Prostate gland (tissue), 2 donors: ENCODE data around the gene SUCLG2. TPM values are rescaled to one million over a fixed set of nuclear protein-coding genes. Genes with fewer than 3 reads are reported as not detected.

Experiments used
- DNase-seq: peaks from one replicate; pipeline ENCODE4 v3.0.0-alpha.2; 2019; ENCODE audit warnings: low spot score
- H3K27ac ChIP-seq, 2 donors: fragments of 200-600 bp; sonication (generic); 2 replicates each; pipeline ENCODE4 v1.5.1; 2017 to 2019
- H3K27me3 ChIP-seq: fragments of 200-600 bp; sonication (generic); replicated peaks from 2 replicates; pipeline ENCODE4 v1.5.1; 2019; ENCODE audit not compliant: insufficient read depth
- H3K36me3 ChIP-seq, 2 donors: fragments of 200-600 bp; sonication (generic); 1 replicate in 1 of 2; 2 replicates in 1 of 2; pipeline versions ENCODE4 v1.5.1 to v1.8.1; 2017 to 2019
- H3K4me1 ChIP-seq: fragments of 200-600 bp; sonication (generic); replicated peaks from 2 replicates; pipeline ENCODE4 v1.5.1; 2019
- H3K4me3 ChIP-seq, 2 donors: fragments of 200-600 bp; sonication (generic); 2 replicates each; pipeline ENCODE4 v1.5.1; 2017 to 2019
- H3K9me3 ChIP-seq: fragments of 200-600 bp; sonication (generic); 2 replicates; pipeline ENCODE4 v1.5.1; 2017
- CTCF ChIP-seq, 4 experiments: fragments of 200-600 bp in 2 of 4; fragments of 450-650 bp in 2 of 4; sonication (generic) in 2 of 4; IDR thresholded peaks; 1 replicate in 3 of 4; 2 replicates in 1 of 4; pipeline ENCODE4 v1.5.1; 2016 to 2019; ENCODE audit warnings: antibody characterized with exemption in 4 of 4, mild to moderate bottlenecking in 2 of 4, moderate library complexity in 2 of 4
- POLR2A ChIP-seq: fragments of 450-650 bp; IDR thresholded peaks from one replicate; pipeline ENCODE4 v1.6.1; 2016; ENCODE audit warnings: antibody characterized with exemption, mild to moderate bottlenecking
- POLR2AphosphoS5 ChIP-seq: sonication (generic); formaldehyde crosslinking; IDR thresholded peaks from one replicate; pipeline ENCODE4 v1.6.1; 2017; ENCODE audit warnings: antibody characterized with exemption
- WGBS: methylation state at CpG from one replicate; pipeline ENCODE4 v1.1.5; 2018; 5-methylcytosine and 5-hydroxymethylcytosine counted together
- intact Hi-C: fragments of 100-400 bp; cut with DNase I; formaldehyde crosslinking; loops from one replicate; pipeline ENCODE4 v1.14.2; 2022
- total RNA-seq, 2 donors: library from RNA; depleted of rRNA; stranded (reverse); fragments of >200 nt; gene quantifications; one replicate each; pipeline ENCODE4 v1.1.0, GENCODE V29; 2016

SUCLG2 gene
- total RNA-seq, 2 donors from 2014 or later, result 33.2 to 65.4 TPM

GRCh38 chr3:67419218-67419529 lies 235.2 kb downstream of the SUCLG2 start:
- no peak for DNase-seq
- no peaks in the 10 kb centered on the region for H3K27me3 ChIP-seq
- no peak overlapping the region for H3K4me3 ChIP-seq
- H3K4me1 ChIP-seq, result no peaks in the 10 kb centered on the region
- no peak for TF ChIP-seq POLR2AphosphoS5
- no peak for TF ChIP-seq CTCF (IDR thresholded peaks at IDR 0.05)
- TF ChIP-seq POLR2A, result no peak
- 96% methylated on average over 2 of the region's 2 CpGs for WGBS
- intact Hi-C loops, result no loop called here
- H3K27ac ChIP-seq, result no peak overlapping the region
- no peaks in the 10 kb centered on the region for H3K36me3 ChIP-seq
- no peaks in the 10 kb centered on the region for H3K9me3 ChIP-seq

DNA sequence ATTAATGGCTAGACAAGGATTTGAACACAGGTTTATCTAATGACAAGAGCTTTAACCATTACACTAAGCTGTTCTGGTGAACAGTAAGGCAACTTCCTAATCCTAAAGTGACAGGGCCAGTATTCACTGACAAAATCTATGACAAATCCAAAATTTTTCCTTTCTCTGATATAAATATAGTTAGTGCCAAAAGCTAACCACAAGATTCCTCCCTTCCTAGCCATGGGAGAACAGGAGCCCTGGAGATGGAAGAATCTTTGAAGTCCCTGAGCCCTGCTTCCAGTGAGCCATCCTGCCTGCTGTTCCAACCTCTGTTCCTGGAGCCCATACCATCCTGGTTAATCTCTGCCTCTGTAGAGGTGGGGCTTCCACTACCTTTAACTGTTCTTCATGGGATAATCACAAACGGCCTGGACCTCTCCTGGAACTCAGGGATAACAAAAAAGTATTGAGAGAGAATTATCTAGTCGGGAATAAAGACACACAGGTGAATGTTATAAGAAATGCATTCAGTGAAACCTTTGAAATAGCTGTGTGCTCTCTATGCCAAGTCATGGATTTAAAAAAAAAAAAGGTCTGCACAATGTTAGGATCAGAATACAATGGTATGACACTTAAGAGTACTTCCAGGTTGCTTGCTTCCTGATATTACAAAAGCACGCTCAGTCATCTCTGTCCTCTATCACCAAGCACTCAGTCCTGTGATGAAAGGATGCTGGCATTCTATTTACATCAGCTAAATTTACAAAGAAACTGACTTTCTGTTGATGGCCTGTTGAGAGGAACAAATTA lies 235.8 kb downstream of the SUCLG2 start:
- no peaks in the 10 kb centered on the region for H3K36me3 ChIP-seq
- no peaks in the 10 kb centered on the region for H3K4me1 ChIP-seq
- intact Hi-C loops, result no loop called here
- TF ChIP-seq POLR2AphosphoS5, result no peak
- no peak for TF ChIP-seq POLR2A
- no peak for TF ChIP-seq CTCF (IDR thresholded peaks at IDR 0.05)
- H3K27me3 ChIP-seq, result no peaks in the 10 kb centered on the region
- WGBS, result 84% methylated on average over 3 of the region's 3 CpGs
- H3K27ac ChIP-seq, result no peak overlapping the region
- no peak overlapping the region for H3K4me3 ChIP-seq
- DNase-seq, result no peak
- no peaks in the 10 kb centered on the region for H3K9me3 ChIP-seq

GRCh38 chr3:67416703-67417102 lies 237.7 kb downstream of the SUCLG2 start:
- intact Hi-C loops, result no loop called here
- H3K4me3 ChIP-seq, result no peak overlapping the region
- DNase-seq, result no peak
- no peak overlapping the region for H3K27ac ChIP-seq
- 94% methylated on average over 1 of the region's 1 CpG for WGBS
- TF ChIP-seq CTCF (IDR thresholded peaks at IDR 0.05), result no peak
- TF ChIP-seq POLR2AphosphoS5, result no peak
- TF ChIP-seq POLR2A, result no peak
- no peaks in the 10 kb centered on the region for H3K27me3 ChIP-seq
- H3K9me3 ChIP-seq, result no peaks in the 10 kb centered on the region
- H3K4me1 ChIP-seq, result no peaks in the 10 kb centered on the region
- no peaks in the 10 kb centered on the region for H3K36me3 ChIP-seq

- H3K9me3 ChIP-seq, result no peaks in the 10 kb centered on the region
- DNase-seq, result no peak
- TF ChIP-seq CTCF (IDR thresholded peaks at IDR 0.05) (no peak), POLR2AphosphoS5 (no peak), POLR2A (no peak)
- no peaks in the 10 kb centered on the region for H3K36me3 ChIP-seq
- no peak overlapping the region for H3K27ac ChIP-seq
- intact Hi-C loops, result no loop called here
- H3K27me3 ChIP-seq, result no peaks in the 10 kb centered on the region
- H3K4me1 ChIP-seq, result no peaks in the 10 kb centered on the region
- H3K4me3 ChIP-seq, result no peak overlapping the region
- WGBS, result 100% methylated on average over 1 of the region's 1 CpG
Observed at GRCh38 chr3:67415511-67415910, 238.9 kb downstream of the SUCLG2 start.

DNA sequence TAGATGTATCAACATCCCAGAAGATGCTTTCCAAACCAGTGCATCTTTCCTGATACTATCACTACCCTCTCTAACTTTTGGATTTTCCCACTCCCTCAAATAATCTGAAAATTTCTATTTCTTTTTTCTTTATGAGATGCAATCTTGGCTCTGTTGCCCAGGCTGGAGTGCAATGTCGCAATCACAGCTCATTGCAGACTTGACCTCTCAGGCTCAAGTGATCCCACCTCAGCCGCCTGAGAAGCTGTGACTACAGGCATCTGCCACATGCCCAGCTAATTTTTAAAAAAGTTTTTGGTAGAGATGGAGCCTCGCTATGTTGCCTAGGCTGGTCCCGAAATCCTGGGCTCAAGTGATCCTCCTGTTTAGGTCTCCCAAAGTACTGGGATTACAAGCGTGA lies 239.7 kb downstream of the SUCLG2 start:
- Histone ChIP-seq H3K9me3 (no peaks in the 10 kb centered on the region), H3K4me1 (no peaks in the 10 kb centered on the region), H3K36me3 (no peaks in the 10 kb centered on the region), H3K27ac (no peak overlapping the region), H3K4me3 (no peak overlapping the region), H3K27me3 (no peaks in the 10 kb centered on the region)
- TF ChIP-seq POLR2A (no peak), CTCF (IDR thresholded peaks at IDR 0.05) (no peak), POLR2AphosphoS5 (no peak)
- WGBS, result 98% methylated on average over 5 of the region's 5 CpGs
- DNase-seq, result no peak
- intact Hi-C loops, result no loop called here
